GM19035 (cell line): ENCODE results near the gene MAST4.

ENCODE experiments used
- ATAC-seq: cut with Tn5 transposase; IDR thresholded peaks from one replicate; pipeline ENCODE4 v1.9.1; 2021; ENCODE audit not compliant: unreplicated experiment

MAST4 gene

DNA sequence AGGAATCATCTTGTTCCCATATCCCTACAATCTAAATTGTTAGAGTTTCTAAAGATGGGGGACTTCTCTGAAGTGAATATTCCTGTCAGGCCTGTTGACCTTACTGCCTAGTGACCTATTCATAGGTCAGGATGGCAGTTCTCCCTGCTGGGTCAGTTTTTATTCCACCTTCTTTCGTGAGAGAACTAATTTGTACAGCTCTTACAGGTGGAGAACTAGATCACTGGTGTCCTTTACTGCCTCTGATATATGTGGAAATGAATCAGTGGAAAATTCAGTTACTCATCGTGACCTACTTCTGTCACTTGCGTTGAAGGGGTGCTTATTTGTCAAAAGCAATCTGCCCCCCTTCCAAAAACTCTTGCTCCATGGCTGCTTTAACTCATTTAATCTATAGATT, 435.5 kb downstream of the MAST4 start:
- no peak for ATAC-seq

DNA sequence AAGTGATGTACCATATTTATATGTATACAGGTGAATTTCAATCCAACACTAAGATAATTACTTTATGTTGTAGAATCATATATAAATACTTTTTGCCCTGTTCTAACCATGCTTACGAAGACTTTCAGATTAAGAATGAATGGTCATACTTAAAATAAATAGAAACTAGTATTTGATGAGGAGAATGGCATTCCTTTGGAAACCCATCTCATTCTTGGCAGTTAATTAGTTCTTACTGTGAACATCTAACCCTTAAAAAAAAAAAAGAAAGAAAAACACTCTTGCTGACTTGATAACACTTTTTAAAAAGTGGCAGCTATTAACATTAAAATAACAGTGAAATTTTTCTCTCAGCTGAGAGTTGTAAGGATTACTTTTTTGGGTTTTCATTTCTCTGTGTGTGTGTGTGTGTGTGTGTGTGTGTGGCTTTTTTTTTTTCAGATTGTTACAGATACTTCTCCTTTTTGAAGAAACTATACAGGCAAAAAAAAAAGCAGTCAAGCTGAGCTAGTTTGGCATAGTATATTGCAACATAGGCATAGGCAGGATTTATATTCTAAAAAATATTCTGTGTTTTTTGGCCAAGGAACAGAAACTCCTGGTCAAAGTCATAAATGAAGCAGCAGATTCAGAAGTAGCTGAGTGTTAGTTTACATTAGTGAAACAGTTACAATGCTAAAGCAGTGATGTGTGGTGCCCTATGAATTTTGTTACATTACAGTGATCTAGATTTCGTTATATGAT, 436.9 kb downstream of the MAST4 start:
- no peak for ATAC-seq

- no peak for ATAC-seq
Measured at GRCh38 chr5:67033880-67034651, 437.9 kb downstream of the MAST4 start.

GRCh38 chr5:67035098-67035740, 439.0 kb downstream of the MAST4 start:
- ATAC-seq = no peak

GRCh38 chr5:67037171-67037570, 441.0 kb downstream of the MAST4 start:
- ATAC-seq = no peak

GRCh38 chr5:67038817-67039603, 442.8 kb downstream of the MAST4 start:
- ATAC-seq = no peak

GRCh38 chr5:67042176-67043003, 446.2 kb downstream of the MAST4 start:
- no peak for ATAC-seq

GRCh38 chr5:67043796-67044511, 447.8 kb downstream of the MAST4 start:
- no peak for ATAC-seq

GRCh38 chr5:67045816-67046740, 449.9 kb downstream of the MAST4 start:
- no peak for ATAC-seq

GRCh38 chr5:67047160-67047559, 451.0 kb downstream of the MAST4 start:
- no peak for ATAC-seq

- ATAC-seq = no peak
Measured at GRCh38 chr5:67047616-67048015, 451.4 kb downstream of the MAST4 start.

DNA sequence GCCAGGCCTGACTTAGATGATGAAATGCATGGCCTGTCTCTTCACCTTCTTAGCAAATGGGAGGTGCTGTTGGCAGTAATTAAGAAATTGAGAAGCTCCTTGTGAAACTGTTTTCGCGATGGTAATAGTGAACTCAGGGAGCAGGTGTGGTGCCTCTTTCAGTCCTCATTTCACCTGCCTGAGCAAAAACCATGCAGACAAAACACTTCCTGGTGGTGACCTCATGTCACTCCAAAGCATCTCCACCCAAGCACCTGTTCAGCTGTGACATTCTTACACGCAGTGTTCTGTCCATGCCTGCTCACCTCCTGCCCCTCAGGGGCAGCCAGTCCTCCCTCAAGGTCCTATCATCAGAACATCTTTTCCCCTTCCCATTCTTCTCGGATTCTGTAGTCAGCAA, 453.9 kb downstream of the MAST4 start:
- ATAC-seq = no peak

GRCh38 chr5:67050635-67051034, 454.4 kb downstream of the MAST4 start:
- no peak for ATAC-seq

DNA sequence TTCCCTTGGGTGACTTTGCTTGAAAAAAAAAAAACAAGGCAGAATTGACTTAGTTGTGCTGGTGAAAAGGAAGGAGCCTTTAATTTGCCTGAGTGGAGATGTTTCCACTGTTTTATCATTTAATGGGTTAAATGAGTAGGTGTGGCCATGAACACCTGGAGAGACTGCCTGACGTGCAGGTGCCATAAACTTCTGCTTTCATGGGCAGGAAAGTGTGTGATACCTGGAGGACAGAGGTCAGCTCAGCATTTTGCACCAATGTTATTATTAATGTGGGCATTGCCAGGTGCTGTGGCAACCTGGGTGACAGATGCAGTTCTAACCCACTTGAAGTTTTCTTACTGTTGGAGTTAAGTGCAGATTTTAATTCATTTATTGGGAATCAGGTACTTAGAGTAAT, 455.0 kb downstream of the MAST4 start:
- ATAC-seq = no peak

GRCh38 chr5:67052034-67052433, 455.8 kb downstream of the MAST4 start:
- ATAC-seq = no peak

- no peak for ATAC-seq
Measured at GRCh38 chr5:67053229-67053628, 457.0 kb downstream of the MAST4 start.

GRCh38 chr5:67058998-67059743, 463.0 kb downstream of the MAST4 start:
- no peak for ATAC-seq
